HUDEP-2 (cell line): Measurements from ENCODE around the gene PRDM12.

Source experiments
- DNase-seq, 76 experiments: peaks; one replicate each; lab custom pipeline; 2025; ENCODE audit not compliant: unreplicated experiment in 76 of 76; lab: John Stamatoyannopoulos, UW

Gene PRDM12

GRCh38 chr9:130635721-130636647 is 28.4 kb upstream of the PRDM12 start:
- DNase-seq: no peak

DNA sequence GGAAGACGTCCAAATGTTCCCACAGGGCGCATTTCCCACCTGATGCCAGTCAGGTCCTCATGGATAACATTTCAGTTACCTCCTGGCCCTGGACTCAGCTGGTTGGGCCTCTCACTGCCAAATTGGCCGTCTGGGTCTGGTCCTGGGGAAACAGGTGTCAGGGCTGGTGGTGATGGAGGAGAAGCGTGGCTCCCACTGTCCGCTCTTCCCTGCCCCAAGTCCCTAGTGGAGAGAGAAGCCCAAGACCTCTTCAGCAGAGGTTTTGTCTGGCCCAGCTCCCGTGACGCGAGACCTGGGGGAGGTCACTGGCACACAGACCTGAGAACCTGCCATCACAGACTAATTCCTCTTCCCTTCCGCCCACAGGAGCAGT is 27.8 kb upstream of the PRDM12 start:
- no peak for DNase-seq

DNA sequence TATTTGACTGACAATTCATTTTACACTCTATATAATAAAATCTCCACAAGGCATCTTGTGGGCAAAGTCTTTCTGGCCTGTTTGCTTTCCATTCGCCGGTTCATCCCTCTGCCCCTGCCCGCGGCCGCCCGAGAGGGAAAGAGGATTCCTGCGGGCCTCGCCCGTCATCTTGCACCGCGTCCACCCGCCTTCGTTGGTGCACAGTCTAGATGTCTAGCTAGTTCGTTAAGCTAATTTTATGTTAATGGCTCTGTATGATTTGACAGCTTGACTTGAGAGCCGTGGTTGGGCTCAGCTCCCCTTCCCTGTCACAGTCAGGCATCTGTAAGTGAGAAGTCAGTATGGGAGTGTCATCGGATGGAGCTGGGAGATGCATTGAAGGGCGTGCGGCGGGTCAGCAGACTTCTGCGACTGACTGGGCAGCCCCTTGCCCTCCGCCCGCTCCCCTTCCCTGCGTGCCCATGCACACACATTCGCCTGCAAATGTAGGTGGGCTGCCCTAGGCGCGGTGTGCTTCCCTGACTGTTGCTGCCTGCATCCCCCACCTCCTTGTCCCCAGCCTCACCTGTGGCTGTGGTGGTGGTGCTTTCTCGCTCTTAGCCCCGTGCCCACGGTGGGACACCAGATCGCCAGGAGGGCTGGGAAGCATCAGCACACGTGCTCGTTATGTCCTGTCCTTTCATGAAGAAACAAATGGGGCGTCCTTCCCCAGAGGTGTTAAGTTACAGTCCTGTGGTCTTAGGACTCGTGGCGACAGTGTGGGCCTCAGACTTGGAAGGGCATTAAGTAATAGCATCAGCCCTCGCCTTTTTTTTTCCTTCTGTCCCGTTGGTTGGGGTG is 25.9 kb upstream of the PRDM12 start:
- DNase-seq: no peak

- no peak for DNase-seq
Observed at GRCh38 chr9:130639124-130639765, 25.1 kb upstream of the PRDM12 start.

GRCh38 chr9:130639866-130640555 is 24.4 kb upstream of the PRDM12 start:
- DNase-seq: no peak

DNA sequence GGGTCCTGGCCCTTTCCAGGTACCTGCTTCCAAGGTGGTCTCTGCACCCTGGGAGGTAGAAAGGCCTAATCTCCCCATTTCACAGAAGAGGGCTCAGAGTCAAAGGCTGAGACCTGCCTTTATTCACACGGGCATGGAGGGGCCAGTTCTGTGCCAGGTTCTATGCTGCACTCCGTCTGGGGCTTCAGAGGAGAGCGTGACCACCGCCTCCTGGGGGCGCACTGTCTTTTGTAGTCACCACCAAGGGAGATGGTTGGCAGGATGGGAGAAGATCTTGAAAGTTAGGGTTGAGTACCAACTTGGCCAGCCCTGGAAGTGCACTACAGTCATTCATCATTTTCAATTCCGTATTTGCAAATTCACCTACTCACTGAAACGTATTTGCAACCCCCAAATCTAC is 23.7 kb upstream of the PRDM12 start:
- DNase-seq: peak in 4 of 76 experiments; percentile 6 to 14 (median 10)

- peak in 10 of 76 experiments; percentile 7 to 53 (median 22) for DNase-seq
Observed at GRCh38 chr9:130642926-130643325, 21.5 kb upstream of the PRDM12 start.

DNA sequence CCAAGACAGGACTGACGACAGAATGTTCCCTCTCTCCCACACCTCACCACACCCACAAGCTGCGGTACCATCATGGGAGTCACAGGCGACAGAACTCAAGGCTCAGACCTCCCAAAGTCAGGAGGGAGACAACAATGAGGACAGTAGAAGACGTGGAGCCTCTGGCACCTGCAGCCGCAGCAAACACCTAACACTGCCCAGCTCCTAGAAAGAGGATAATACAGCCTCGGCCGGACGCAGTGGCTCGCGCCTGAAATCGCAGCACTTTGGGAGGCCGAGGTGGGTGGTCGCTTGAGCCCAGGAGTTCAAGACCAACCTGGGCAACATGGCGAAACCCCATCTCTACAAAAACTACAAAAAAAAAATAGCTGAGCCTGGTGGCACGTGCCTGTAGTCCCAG is 13.2 kb upstream of the PRDM12 start:
- DNase-seq: no peak

GRCh38 chr9:130651752-130652151 is 12.6 kb upstream of the PRDM12 start:
- no peak for DNase-seq

DNA sequence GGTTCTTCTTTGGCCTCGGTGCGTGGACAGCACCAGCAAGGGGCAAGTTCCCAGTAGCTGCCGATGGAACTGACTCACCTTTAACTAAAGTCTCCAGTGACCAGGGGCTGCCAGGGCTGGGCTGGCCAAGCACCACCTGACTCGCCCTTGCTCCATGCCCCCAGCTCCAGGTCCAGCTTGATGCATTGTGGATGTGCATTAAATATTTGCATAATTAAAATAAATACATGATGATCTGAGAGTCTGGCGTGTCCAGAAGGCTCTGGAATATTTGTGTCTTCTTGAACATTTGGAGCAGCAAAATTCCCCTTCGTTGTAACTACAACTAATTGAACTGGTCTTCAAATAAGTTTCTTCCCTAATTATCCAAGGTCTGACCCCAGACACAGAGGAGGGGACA is 9.5 kb upstream of the PRDM12 start:
- DNase-seq: no peak

GRCh38 chr9:130658893-130659698 is 5.3 kb upstream of the PRDM12 start:
- no peak for DNase-seq

DNA sequence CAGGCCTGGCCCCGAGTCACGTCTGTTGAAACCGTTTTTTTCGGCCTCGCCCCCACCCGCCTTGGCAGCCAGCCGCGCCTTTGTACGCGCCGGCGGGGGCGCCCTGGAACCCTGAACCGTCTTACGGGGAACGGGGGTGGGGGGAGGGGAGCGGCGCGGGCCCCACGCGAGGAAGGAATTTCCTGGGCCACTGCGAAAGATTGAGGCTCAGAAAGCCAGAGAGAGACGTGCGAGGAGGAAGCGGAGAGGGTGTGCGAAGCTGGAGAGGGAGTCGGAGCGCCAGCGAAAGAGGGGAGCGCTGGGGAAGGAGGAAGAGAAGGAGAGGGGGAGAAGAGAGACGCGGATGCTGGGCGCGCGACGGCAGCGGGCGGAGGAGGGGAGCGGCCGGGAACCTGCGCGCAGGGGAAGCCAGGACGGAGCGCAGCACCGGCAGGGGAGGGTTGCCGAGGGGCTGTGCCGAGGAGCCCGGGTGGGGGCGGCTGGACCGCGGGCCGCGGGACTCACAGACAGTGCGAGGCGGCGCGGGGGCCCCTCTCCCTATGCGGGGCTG is 4.6 kb upstream of the PRDM12 start:
- no peak for DNase-seq

- DNase-seq: no peak
Observed at GRCh38 chr9:130660326-130660682, 4.1 kb upstream of the PRDM12 start.

GRCh38 chr9:130660683-130661450 is 3.5 kb upstream of the PRDM12 start:
- no peak for DNase-seq

DNA sequence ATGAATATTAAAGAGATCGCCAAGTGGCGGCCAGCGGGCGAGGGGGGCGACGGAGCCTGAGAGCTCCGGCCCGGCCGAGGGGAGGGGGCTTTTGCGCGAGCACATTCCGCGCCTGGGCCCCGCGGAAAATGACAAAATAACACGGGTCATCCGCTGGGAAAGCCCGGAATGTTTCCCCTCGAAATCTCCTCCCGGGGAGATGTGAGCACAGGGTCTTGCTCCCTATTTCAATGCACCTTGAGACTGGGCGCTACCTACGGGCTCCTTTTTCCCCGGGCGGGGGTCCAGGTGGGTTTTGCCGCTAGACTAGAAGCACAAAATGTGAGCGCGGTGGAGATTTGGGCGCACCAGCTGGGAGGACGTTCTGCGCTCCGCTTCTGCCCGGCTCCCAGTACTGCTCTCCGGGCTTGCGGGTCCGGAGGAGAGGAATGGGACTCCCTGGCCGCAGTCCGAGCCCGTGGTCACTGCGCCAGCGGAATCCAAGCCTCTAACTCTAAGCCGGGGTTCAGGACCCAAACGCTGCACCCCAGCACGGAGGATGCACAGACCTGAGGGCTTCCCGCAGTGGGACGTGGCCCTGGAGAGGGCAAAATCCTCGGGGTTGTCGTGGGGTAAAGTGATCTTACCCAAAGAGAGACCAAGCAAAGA is 2.8 kb upstream of the PRDM12 start:
- DNase-seq: no peak

DNA sequence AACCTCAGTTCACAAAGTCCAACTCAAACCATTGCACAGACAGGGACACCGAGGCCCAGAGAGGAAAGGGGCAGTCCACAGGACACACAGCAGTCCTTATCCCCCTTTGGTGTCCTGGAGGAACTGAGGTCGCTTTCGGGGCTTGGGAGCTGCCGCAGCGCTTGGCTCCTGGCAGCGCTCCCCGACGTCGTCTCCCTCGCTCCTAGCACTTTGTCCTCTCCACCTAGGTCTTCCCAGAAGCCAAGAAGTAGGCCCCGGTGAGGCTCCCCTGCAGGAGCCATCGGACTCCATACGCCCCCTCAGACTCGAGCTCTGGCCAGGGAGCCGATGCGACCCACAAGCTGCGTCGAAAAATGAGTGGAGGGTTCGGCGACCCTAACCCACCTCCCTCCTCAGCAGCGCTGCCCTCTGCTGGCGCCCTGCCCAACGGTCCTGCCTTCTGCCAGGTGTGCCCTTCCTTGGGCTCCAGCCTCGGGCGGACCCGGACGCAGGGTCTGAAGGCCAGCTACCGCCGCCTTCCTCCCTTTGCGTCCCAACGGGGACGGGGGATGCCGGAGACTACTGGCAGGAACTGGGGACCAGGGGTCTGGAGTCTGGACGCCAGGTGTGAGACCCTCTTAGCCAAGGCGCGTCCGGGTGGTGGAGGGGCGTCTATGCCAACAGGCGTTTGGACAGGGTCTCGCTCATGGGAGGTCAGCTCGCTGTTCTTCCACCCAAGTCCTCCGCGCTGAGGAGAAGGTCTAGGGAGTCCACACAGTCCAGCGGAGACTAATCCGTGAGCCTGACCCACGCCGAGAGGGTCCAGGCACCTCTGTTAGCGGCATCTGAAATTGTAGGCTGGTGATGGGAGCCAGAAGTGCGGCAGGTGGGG is 2.1 kb upstream of the PRDM12 start:
- peak in 2 of 76 experiments; percentile 6 to 9 for DNase-seq

GRCh38 chr9:130662970-130663257 is 1.5 kb upstream of the PRDM12 start:
- DNase-seq: no peak
